ENCODE data around the gene SLC9A1. TPM values are rescaled to one million over a fixed set of nuclear protein-coding genes. Genes with fewer than 3 reads are reported as not detected.
"Not testable (repeated sequence)": the region's sequence is repeated elsewhere in the genome, so short reads cannot be mapped to it uniquely, and the experiment has no call there.

Gene SLC9A1
- total RNA-seq: 1.9 TPM

DNA sequence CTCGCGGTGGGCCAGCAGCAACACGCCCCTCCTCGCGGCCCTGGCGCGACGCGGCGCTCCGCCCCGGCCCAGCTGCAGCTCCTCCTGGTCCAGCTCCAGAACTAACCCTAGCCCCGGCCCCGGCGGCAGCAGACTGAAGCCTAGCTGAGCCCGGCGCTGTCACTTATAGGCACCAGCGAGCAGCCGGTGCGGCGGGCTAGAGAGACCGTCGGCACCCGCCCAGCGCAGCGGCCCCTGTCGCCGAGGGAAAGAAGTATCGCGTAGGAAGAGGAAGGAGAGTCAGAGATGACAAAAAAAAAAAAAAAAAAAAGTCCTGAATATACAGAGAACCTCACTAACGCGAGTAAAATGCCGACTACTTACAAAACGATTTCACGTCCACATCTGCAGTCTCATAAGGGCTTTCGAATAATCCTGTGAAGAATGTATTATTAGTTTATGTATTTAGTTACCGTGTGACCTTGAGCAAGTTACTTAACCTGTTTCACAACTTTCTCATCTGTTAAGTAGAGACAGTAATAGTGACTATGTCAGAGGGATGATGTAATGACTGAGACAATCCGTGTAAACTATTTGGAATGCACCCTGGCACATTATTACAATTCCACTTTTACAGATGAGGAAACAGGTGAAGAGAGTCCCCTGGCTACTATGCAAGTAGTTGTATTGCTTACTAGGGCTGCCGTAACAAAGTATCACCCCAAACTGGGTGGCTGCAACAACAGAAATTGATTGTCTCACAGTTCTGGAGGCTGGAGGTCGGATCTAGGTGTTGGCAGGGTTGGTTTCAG lies at the start of gene SLC9A1:
SLC9A1 (minus strand) TSS at position 135 of the 791 bp plus-strand sequence. CDS start 791 bp downstream, outside the sequence.
- DNase-seq: peak; percentile 92

DNA sequence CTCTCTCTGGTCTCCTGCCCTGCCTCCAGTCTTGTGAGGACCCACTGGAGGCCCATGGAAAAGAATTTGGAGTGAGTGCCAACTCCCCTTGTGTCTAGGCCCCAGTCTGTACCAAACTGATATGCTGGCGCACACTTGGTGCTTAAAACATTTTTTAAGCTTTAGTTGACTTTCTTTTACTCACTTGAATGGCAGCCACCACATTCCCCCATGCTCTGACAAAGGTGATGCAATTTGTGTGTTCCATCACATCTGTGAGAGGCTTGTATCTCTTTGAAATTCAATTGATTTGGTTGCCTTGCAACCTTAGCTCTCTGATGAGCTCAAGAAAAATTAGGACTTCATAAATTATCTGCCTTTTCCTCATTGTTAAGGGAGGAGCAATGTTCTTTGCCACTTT lies 49.0 kb upstream of the SLC9A1 start:
- DNase-seq: no peak

DNA sequence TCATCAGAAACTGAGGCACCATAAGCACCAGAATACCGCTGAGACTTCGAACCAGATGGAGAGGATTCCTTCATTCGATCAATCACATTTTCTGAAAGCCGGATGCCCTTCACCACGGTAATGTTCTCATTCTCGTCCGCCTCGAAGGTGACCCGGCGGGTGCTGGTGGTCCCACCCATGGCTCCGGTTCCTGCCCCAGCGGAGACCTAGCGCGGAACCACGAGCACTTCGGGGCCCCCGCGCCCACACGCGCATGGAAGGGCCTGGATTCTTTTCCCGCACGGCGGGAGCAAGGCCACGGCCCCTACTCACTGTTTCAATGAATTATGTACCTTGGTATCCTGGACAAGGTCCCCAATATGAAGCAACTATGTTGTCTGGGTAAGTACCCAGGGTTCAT lies 46.4 kb upstream of the SLC9A1 start:
- DNase-seq: no peak

DNA sequence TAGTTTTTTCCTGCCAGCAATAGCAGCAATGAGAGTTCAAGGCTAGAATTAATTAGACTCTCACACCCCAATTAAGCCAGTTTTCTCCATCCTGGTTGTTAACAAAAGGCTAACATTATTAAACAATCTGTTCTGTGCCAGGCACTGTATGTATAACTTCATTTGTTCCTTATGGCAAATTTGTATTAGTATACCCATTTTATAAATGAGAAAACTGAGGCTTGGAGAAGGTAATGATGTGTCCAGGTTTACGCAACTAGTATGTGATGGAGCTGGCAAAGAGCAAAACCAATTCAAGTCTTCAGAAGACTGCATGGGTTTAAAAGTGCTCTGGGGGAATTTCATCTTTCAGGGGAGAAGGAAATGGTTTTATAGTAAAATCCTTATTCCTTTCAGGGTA lies 38.3 kb upstream of the SLC9A1 start:
- no peak for DNase-seq

GRCh38 chr1:27192039-27192529 lies 37.2 kb upstream of the SLC9A1 start:
- no peak for DNase-seq

DNA sequence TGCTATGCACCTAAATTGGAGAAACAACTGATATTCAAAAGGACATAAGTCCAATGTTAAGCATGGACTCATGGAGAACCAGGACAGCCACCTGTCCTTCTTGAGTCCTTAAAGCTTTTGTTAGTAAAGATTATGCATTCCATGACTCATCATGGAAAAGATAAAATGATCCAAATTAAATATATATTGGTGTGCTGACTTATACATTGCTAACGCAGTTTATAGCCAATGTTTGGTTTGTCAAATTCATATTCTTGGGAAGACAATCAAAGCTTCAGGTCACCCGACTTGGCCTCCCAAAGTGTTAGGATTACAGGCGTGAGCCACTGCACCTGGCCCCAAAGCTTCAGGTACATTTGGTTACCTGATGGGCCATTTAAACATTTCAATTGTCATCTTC lies 29.7 kb upstream of the SLC9A1 start:
- DNase-seq: not testable (repeated sequence)

- no peak for DNase-seq
Measured at GRCh38 chr1:27179979-27180378, 25.1 kb upstream of the SLC9A1 start.

- DNase-seq: no peak
Measured at GRCh38 chr1:27179379-27179778, 24.5 kb upstream of the SLC9A1 start.

GRCh38 chr1:27176954-27177353 lies 22.0 kb upstream of the SLC9A1 start:
- no peak for DNase-seq

DNA sequence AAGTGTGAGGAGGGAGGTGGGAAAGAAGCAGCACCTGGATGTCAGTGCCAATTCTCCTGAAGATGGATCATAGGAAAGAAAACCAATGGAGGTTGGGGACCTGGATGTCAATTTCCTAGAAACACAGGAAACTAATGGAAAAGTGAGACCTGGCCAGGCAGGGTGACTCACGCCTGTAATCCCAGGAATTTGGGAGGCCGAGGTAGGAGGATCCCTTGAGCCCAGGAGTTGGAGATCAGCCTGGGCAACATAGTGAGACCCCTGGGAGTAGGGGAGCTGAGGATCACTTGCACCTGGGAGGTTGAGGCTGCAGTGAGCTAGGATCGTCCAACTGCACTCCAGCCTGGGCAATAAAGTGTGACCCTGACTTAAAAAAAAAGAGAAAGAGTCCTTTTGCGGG lies 21.4 kb upstream of the SLC9A1 start:
- no peak for DNase-seq

- not testable (repeated sequence) for DNase-seq
Measured at GRCh38 chr1:27172992-27173391, 18.1 kb upstream of the SLC9A1 start.

- no peak for DNase-seq
Measured at GRCh38 chr1:27166929-27167328, 12.0 kb upstream of the SLC9A1 start.

- no peak for DNase-seq
Measured at GRCh38 chr1:27166351-27166802, 11.5 kb upstream of the SLC9A1 start.

GRCh38 chr1:27163093-27163492 lies 8.2 kb upstream of the SLC9A1 start:
- DNase-seq: no peak

DNA sequence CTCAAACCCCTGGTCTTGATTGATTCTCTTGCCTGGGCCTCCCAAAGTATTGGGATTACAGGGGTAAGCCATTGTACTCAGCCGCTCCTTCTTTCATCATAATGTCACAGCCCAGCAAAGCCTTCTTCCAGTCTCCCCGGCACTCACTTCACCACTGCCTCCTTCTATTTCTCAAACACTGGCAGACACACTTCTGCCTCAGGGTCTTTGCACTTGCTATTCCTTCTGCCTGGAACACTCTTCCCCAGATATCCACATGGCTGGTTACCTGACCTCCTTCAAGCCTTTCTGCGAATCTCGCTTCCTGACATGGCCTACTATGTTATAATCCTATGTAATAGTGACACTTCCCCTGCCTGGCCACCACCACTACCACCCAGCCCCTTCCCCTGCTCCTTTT lies 7.2 kb upstream of the SLC9A1 start:
- no peak for DNase-seq

GRCh38 chr1:27161594-27161993 lies 6.7 kb upstream of the SLC9A1 start:
- no peak for DNase-seq

DNA sequence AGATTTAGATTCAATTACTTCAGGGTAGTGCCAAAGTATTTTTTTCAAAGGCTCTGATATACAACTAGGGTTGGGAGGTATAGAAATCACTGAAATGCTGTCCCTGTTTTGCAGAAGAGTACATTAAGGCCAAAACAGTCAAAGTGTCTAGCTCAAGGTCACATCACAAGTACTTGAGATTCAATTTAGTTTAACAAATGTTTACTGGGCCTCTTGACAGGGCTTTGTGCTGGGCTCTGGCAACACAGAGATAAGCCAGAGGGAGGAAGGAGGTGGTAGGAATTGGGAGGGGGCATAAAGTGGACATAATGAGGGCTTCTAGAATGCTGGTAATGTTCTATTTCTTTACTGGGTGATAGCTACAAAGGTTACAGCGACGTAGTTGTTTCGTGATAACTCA lies 2.3 kb upstream of the SLC9A1 start:
- DNase-seq: no peak

DNA sequence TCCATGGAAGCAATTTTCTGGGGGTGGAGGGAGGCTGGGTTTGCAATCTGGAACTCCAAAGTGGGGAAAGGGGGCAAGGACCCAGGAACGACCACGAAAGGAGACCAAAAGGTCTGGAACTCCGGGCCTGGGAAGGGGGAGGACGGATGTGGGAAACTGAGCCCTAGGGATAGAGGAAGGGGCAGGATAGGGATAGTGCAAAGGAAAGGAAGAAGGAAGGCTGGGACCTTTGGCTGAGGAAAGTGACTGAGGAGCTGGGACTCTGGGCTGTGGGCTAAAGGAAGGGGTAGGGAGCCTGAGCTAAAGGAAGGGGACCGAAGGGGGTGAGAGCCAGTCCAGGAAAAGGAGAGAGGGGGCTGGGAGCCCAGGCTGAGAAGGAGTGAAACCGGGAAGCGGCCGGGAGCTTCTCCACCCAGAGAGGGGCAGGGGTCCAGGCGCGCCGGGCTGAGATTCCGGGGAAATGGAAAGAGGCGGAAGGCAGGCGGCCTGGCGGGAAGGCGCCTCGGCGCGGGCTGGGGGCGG lies 395 bp downstream of the SLC9A1 start:
- no peak for DNase-seq

- DNase-seq: no peak
Measured at GRCh38 chr1:27153927-27154358, 982 bp downstream of the SLC9A1 start.

- no peak for DNase-seq
Measured at GRCh38 chr1:27153549-27153886, 1.4 kb downstream of the SLC9A1 start.

DNA sequence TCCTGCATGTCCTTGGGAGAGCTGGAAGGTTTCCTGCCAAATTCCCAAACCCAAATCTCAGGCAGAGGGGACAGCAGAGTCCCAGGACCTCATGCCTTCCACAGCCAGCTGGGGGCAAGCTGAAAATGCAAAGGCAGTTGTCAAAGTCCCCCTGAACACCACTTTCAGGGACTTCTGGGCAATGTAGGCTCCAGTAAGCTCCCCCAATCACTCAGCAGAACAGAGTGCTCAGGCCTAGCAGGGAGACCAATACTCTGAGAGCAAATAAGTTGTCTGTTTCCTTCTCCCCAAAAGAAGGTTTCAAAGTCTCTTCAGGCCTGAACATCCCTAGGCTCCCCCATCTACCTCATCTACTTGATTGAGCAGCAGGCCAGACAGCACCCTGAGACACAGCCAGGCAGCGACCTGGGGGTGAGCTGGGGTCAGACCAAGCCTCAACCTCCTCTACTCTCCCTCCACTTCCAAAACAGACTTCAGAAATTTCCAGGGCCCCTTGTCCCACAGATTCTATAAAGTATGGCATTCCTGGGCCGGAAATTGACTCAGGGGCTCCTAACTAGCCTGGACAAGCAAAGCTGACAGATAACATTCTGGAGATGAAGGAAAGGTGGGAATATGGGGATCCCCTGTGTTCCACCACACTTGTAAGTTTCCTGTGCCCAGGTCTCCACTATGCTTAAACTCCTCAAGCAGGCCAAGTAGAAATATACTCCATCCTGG lies 1.9 kb downstream of the SLC9A1 start:
- DNase-seq: no peak

DNA sequence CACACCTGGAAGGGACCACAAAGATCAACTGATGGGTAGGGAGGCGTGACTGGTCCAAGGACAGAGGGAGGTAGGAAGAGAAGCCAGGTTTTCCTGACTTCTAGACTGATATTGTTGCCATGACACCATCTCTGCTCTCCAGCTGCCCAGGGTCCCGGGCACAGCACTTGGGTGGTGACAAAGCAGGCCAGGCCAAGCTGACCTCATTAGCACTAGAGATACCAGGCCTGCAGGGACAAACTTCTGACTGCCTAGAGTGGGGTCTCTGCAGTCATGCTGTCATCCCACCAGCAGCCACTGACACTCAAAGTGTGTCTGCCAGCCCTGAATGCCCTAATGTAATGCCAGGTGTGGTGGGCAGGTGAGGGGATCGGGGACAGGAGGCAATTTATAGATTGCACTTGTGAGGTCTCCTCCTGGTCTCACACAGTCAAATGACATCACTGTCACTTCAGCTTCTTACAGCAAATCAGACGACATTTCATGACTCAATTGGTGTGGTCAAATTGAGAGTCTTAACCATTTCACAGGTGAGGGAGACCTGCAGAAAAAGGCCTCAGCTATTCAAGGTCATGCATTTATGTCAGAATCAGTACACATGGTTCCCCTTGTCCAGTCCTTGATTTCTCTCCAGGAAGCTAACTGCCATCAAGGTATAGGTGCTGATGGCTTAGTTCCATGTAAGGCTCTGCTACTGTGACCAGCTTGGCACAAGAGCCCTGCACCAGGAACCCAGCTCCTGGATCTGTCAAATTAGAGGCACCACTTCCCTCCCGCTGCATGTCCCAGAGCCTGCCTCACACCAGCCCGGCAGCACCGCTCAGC lies 2.7 kb downstream of the SLC9A1 start:
- peak; percentile 30 for DNase-seq

- no peak for DNase-seq
Measured at GRCh38 chr1:27150641-27151040, 4.3 kb downstream of the SLC9A1 start.

All from occipital lobe (tissue), 2 donors.